Loucy (cell line): ENCODE results near the gene HPS6.
"Not testable (repeated sequence)": the region's sequence is repeated elsewhere in the genome, so short reads cannot be mapped to it uniquely, and the experiment has no call there.

Experiments used
- H2AFZ ChIP-seq: fragments of 200-600 bp; sonication (generic); 2 replicates; pipeline ENCODE4 v1.6.0; 2016; ENCODE audit warnings: antibody characterized with exemption, mild to moderate bottlenecking, low read length, moderate library complexity
- H3F3A ChIP-seq: fragments of 200-600 bp; 2 replicates; pipeline ENCODE4 v1.6.0; 2016; ENCODE audit warnings: antibody characterized with exemption, low read depth, mild to moderate bottlenecking
- H3K27me3 ChIP-seq: fragments of 200-600 bp; sonication (generic); 2 replicates; pipeline ENCODE4 v1.6.1; 2014; ENCODE audit warnings: low read length, mild to moderate bottlenecking; ENCODE audit not compliant: insufficient read depth, poor library complexity, severe bottlenecking
- H3K36me3 ChIP-seq: fragments of 200-600 bp; sonication (generic); 2 replicates; pipeline ENCODE4 v1.6.1; 2016; ENCODE audit warnings: low read length; ENCODE audit not compliant: insufficient read depth
- H3K4me1 ChIP-seq: fragments of 200-600 bp; sonication (generic); 2 replicates; pipeline ENCODE4 v1.5.1; 2014; ENCODE audit warnings: low read length, mild to moderate bottlenecking; ENCODE audit not compliant: insufficient read depth, poor library complexity, severe bottlenecking
- H3K4me2 ChIP-seq: fragments of 200-600 bp; sonication (generic); 2 replicates; pipeline ENCODE4 v1.6.0; 2014; ENCODE audit warnings: antibody characterized with exemption, low read length, low read depth, mild to moderate bottlenecking; ENCODE audit not compliant: poor library complexity, severe bottlenecking
- H3K4me3 ChIP-seq: fragments of 200-600 bp; sonication (generic); 2 replicates; pipeline ENCODE4 v1.5.1; 2014; ENCODE audit warnings: low read length, mild to moderate bottlenecking, mixed read lengths; ENCODE audit not compliant: poor library complexity, severe bottlenecking
- H3K79me2 ChIP-seq: fragments of 200-600 bp; sonication (generic); 2 replicates; pipeline ENCODE4 v1.6.1; 2014; ENCODE audit warnings: low read length; ENCODE audit not compliant: insufficient read depth
- H3K9ac ChIP-seq: fragments of 200-600 bp; sonication (generic); 2 replicates; pipeline ENCODE4 v1.6.0; 2014; ENCODE audit warnings: mild to moderate bottlenecking, low read depth, low read length, moderate library complexity; ENCODE audit not compliant: poor library complexity, severe bottlenecking
- H3K9me2 ChIP-seq: fragments of 200-600 bp; sonication (generic); replicated peaks from 2 replicates; pipeline ENCODE4 v1.6.1; 2016; ENCODE audit warnings: low read depth, low read length, mixed read lengths
- H3K9me3 ChIP-seq: fragments of 200-600 bp; sonication (generic); 2 replicates; pipeline ENCODE4 v1.6.1; 2014; ENCODE audit warnings: mild to moderate bottlenecking, antibody characterized with exemption, low read length, low read depth; ENCODE audit not compliant: insufficient read depth
- H4K20me1 ChIP-seq: fragments of 200-600 bp; sonication (generic); 2 replicates; pipeline ENCODE4 v1.6.0; 2014; ENCODE audit warnings: antibody characterized with exemption, low read length, mild to moderate bottlenecking; ENCODE audit not compliant: insufficient read depth, poor library complexity, severe bottlenecking
- EZH2phosphoT487 ChIP-seq: fragments of 200-600 bp; IDR thresholded peaks from 2 replicates; pipeline ENCODE4 v1.6.1; 2018; ENCODE audit warnings: antibody characterized with exemption, mild to moderate bottlenecking, moderate library complexity, borderline replicate concordance
- TF ChIP-seq, protein P1 (sequence below): fragments of 200-600 bp; sonication (generic); conservative IDR thresholded peaks from 2 replicates; pipeline ENCODE4 v1.5.1; 2014; ENCODE audit warnings: mild to moderate bottlenecking, antibody characterized with exemption, low read length

HPS6 gene

DNA sequence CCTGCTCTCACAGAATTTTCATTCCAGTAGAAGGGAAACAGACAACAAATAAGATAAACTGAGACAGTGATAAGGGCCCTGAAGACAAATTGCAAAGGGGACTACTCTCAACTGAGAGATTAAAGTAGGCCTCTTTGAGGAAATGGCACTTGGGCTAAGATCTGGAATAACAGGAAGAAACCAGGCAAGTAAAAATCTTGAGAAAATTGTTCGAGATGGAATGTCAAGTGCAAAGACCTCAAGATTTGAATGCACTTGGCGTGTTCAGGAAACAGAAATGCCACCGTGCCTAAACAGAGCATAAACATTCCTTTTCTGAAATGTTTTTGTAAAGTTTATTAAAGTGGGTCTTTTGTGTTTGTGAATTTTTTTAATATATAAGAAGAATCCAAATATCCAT, 19.9 kb upstream of the HPS6 start:
- no peak overlapping the region for H3K9ac ChIP-seq
- H3K4me3 ChIP-seq: no peak overlapping the region
- H3K4me2 ChIP-seq: no peak overlapping the region
- peaks cover 14% of the 10 kb centered on the region for H4K20me1 ChIP-seq
- H3K4me1 ChIP-seq: peaks cover 11% of the 10 kb centered on the region
- H3K9me2 ChIP-seq: no peaks in the 10 kb centered on the region
- H3K9me3 ChIP-seq: no peaks in the 10 kb centered on the region
- no peaks in the 10 kb centered on the region for H3K27me3 ChIP-seq
- TF ChIP-seq, protein P1, sequence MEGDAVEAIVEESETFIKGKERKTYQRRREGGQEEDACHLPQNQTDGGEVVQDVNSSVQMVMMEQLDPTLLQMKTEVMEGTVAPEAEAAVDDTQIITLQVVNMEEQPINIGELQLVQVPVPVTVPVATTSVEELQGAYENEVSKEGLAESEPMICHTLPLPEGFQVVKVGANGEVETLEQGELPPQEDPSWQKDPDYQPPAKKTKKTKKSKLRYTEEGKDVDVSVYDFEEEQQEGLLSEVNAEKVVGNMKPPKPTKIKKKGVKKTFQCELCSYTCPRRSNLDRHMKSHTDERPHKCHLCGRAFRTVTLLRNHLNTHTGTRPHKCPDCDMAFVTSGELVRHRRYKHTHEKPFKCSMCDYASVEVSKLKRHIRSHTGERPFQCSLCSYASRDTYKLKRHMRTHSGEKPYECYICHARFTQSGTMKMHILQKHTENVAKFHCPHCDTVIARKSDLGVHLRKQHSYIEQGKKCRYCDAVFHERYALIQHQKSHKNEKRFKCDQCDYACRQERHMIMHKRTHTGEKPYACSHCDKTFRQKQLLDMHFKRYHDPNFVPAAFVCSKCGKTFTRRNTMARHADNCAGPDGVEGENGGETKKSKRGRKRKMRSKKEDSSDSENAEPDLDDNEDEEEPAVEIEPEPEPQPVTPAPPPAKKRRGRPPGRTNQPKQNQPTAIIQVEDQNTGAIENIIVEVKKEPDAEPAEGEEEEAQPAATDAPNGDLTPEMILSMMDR: no peak
- no peak for TF ChIP-seq EZH2phosphoT487
- H3K36me3 ChIP-seq: no peaks in the 10 kb centered on the region
- H3K79me2 ChIP-seq: peaks cover 74% of the 10 kb centered on the region
- H3F3A ChIP-seq: no peaks in the 10 kb centered on the region
- no peak overlapping the region for H2AFZ ChIP-seq

DNA sequence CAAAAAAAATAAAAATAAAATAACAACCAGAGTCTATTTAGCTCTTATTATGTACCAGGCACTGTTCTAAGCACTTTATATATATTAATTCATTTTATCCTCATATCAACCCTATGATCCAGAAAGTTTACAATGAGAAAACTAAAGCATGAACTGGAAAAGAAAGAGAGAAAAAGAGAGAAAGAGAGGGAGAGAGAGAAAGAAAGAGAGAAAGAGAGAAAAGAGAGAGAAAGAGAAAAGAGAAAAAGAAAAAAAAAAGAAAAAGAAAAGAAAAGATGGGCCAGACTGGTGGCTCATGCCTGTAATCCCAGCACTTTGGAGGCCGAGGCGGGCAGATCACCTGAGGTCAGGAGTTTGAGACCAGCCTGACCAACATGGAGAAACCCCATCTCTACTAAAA, 19.1 kb upstream of the HPS6 start:
- no peaks in the 10 kb centered on the region for H3K9me2 ChIP-seq
- no peaks in the 10 kb centered on the region for H3F3A ChIP-seq
- no peak overlapping the region for H3K9ac ChIP-seq
- H3K4me1 ChIP-seq: peaks cover 11% of the 10 kb centered on the region
- no peaks in the 10 kb centered on the region for H3K27me3 ChIP-seq
- peaks cover 11% of the 10 kb centered on the region for H4K20me1 ChIP-seq
- no peak for TF ChIP-seq EZH2phosphoT487
- TF ChIP-seq, protein P1: no peak
- H2AFZ ChIP-seq: no peak overlapping the region
- H3K9me3 ChIP-seq: no peaks in the 10 kb centered on the region
- no peak overlapping the region for H3K4me2 ChIP-seq
- no peaks in the 10 kb centered on the region for H3K36me3 ChIP-seq
- H3K4me3 ChIP-seq: no peak overlapping the region
- H3K79me2 ChIP-seq: peaks cover 81% of the 10 kb centered on the region

DNA sequence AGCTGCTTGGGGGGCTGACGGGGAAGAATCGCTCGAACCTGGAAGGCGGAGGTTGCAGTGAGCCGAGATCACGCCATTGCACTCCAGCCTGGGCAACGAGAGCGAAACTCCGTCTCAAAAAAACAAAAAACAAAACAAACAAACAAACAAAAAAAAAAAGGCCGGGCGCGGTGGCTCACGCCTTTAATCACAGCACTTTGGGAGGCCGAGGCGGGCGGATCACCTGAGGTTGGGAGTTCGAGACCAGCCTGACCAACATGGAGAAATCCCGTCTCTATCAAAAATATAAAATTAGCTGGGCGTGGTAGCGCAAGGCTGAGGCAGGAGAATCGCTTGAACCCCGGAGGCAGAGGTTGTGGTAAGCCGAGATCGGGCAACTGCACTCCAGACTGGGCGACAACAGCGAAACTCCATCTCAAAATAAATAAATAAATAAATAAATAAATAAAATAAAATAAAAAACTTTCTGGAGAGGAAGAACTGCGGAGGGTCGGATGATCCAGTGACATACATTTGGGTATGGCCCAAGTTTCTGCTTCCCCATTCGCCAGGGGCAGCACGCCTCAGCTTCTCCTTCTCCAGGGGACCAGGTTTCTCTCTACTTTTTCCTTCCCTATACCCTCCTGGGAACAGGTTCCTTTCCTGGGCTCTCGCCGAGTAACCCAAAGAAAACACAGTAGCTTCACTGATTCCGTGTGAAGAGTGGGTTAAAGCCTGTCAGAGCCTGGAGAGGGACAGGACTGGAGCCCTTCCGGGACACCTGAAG, 10.1 kb upstream of the HPS6 start:
- Histone ChIP-seq H4K20me1 (peaks cover 16% of the 10 kb centered on the region), H3K4me3 (peak overlapping the region; percentile 99), H3K4me2 (peak overlapping the region; percentile 100), H2AFZ (peak overlapping the region; percentile 95), H3K79me2 (peaks cover 52% of the 10 kb centered on the region), H3K9ac (peak overlapping the region; percentile 84), H3K4me1 (peaks cover 32% of the 10 kb centered on the region)
- not testable (repeated sequence) for H3K36me3 ChIP-seq, H3K9me3 ChIP-seq, H3F3A ChIP-seq, H3K9me2 ChIP-seq, H3K27me3 ChIP-seq
